ENCODE results near the gene AATF.
A peak's percentile ranks its signal among the peaks of the same experiment; 100 is the strongest.

The AATF gene

DNA sequence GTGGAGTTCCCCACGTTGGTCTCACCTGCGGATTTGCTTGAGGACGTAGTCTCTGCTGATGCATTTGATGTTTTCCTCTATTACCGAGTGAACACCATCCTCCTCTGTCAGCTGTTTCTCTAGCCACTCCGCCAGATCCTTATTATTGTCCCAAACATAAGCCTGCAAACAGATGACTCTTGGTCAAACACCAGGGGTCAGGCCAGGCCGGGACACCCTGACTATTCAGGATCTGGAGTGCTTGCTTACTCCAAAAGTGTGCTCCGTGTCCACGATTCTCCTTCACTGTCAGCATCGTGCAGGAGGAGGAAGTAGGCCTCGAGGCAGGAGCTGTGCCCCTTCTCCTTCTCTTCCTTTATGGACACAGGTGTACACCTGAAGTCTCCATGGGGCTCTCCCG, 140.2 kb downstream of the AATF start:
- DNase-seq (ENCODE audit: low read depth), result no peak
- H3K4me3 ChIP-seq (ENCODE audit: low read depth, low read length), result no peak overlapping the region
- TF ChIP-seq, protein P1, sequence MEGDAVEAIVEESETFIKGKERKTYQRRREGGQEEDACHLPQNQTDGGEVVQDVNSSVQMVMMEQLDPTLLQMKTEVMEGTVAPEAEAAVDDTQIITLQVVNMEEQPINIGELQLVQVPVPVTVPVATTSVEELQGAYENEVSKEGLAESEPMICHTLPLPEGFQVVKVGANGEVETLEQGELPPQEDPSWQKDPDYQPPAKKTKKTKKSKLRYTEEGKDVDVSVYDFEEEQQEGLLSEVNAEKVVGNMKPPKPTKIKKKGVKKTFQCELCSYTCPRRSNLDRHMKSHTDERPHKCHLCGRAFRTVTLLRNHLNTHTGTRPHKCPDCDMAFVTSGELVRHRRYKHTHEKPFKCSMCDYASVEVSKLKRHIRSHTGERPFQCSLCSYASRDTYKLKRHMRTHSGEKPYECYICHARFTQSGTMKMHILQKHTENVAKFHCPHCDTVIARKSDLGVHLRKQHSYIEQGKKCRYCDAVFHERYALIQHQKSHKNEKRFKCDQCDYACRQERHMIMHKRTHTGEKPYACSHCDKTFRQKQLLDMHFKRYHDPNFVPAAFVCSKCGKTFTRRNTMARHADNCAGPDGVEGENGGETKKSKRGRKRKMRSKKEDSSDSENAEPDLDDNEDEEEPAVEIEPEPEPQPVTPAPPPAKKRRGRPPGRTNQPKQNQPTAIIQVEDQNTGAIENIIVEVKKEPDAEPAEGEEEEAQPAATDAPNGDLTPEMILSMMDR (IDR thresholded peaks at IDR 0.05; ENCODE audit: low read depth, low read length, missing control alignments), result no peak

DNA sequence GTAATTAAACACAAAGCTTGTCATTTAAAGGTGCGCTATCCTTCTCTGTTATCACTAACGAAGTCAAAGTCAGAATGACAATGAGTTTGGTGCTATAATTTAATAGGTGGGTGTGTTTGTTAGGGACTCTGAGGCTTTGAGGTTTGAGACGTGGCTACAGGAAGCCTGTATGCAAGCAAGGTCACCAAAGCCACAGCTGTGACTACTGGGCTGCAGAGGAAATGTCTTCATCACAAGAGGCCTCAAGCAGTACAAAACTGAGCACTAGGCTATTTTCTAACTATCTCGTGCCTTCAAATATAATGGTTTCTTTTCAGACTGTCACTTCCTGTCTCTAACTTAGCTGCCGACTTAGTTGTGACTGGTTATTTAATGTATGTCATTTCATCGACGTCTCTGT, 141.2 kb downstream of the AATF start:
- TF ChIP-seq, protein P1 (IDR thresholded peaks at IDR 0.05; ENCODE audit: low read depth, low read length, missing control alignments), result no peak

DNA sequence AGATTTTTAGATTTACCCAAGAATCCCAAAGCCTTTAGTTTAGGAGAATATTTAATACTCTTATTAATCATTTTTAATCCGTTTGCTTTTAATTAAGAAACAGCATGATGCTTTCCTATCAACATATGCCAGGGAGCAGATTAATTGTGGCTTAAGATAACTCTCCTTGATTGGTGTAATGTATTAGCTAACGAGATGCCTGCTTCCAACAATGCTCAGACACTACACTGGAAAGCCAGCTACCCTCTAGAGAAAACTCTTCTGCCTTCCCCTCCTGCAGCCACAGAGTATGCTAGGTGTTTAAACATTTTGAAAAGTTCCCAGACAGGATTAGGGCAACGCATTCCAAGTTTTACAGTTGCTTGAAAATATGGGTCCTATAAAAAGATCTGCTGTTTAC, 142.2 kb downstream of the AATF start:
- DNase-seq (ENCODE audit: low read depth), result no peak
- H3K4me3 ChIP-seq (ENCODE audit: low read depth, low read length), result no peak overlapping the region
- TF ChIP-seq, protein P1 (IDR thresholded peaks at IDR 0.05; ENCODE audit: low read depth, low read length, missing control alignments), result no peak

More for the DNA sequence above, 141.2 kb downstream of the AATF start:
- DNase-seq (ENCODE audit: low read depth), result peak; percentile 27
- no peak overlapping the region for H3K4me3 ChIP-seq (ENCODE audit: low read depth, low read length)

DNA sequence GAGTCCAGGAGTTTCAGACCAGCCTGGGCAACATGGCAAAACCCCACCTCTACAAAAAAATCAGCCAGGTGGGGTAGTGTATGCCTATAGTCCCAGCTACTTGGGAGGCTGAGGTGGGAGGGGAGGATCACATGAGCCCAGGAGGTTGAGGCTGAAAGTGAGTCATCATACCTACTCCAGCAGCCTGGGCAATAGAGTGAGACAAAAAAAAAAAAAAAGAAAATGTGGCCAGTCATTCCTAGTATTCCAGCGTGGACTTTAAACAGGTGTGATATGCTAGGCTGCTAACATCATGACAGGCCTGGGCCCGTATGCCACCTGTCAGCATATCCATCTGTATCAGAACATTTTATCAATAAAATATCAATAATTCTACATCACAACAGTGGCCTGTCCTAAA, 143.3 kb downstream of the AATF start:
- DNase-seq (ENCODE audit: low read depth), result no peak
- TF ChIP-seq, protein P1 (IDR thresholded peaks at IDR 0.05; ENCODE audit: low read depth, low read length, missing control alignments), result no peak

DNA sequence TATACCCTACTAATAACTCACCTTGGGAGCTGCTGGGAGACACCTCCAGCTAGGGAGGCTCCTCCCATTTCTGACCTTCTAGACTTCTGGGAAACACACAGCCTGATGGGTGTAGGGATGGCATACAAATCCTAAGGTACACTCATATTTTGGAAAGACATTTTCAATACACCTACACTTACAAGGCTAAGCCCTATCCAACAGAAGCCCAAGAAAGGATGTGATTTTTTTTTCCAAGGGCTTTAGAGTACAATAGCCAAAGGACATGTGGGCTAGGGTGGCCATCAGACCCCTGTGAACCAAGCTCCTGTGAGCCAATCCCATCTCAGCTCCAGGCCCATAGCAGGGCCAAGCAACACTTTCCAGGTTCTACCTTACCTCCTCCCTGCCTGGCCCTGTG, 143.9 kb downstream of the AATF start:
- TF ChIP-seq, protein P1 (IDR thresholded peaks at IDR 0.05; ENCODE audit: low read depth, low read length, missing control alignments), result no peak
- DNase-seq (ENCODE audit: low read depth), result no peak
- no peak overlapping the region for H3K4me3 ChIP-seq (ENCODE audit: low read depth, low read length)

More for the DNA sequence above, 143.3 kb downstream of the AATF start:
- H3K4me3 ChIP-seq (ENCODE audit: low read depth, low read length), result no peak overlapping the region

DNA sequence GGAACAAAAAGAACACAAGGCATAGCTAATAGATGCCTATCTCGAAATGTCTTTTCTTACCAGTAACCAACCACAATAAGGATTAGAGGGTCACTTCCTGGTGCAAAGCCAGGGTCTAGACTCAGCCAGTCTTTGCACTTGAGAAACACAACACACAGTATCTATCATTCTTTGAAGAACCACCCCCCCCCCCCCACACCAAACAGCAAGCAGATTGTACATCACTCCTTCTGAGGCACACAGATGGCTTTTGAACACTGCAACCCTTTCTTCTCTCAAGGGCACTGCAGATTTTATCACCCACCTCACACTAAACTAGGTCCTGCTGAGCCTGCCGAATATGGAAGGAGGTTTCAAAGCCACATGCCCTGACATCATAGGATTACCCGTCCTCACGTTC, 145.6 kb downstream of the AATF start:
- TF ChIP-seq, protein P1 (IDR thresholded peaks at IDR 0.05; ENCODE audit: low read depth, low read length, missing control alignments), result no peak
- H3K4me3 ChIP-seq (ENCODE audit: low read depth, low read length), result no peak overlapping the region
- DNase-seq (ENCODE audit: low read depth), result no peak

DNA sequence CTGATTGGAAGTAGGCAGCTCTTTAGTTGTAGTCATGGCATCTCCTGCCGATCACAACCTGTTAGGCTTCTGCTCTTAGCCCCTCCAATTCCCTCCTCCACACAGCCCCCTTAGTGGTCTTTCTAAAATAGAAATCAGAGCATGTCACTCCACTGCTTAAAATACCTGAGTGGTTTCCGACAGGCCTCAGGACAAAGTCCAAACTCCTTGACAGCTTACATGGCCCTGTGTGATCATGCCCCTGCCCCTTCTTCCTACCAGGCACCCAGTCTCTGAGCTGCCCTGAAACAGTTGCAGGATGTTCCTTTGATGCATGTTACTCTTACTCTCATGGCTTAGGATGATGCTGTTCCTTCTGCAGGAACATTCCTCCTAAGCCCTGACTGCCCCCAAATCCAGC, 147.3 kb downstream of the AATF start:
- H3K4me3 ChIP-seq (ENCODE audit: low read depth, low read length), result no peak overlapping the region
- TF ChIP-seq, protein P1 (IDR thresholded peaks at IDR 0.05; ENCODE audit: low read depth, low read length, missing control alignments), result no peak
- DNase-seq (ENCODE audit: low read depth), result no peak
